Right ventricle myocardium inferior (tissue), 1 donor: ENCODE results near the gene WDR88. TPM values are rescaled to one million over a fixed set of nuclear protein-coding genes. Genes with fewer than 3 reads are reported as not detected.

ENCODE experiments used
- ATAC-seq: fragments of 200-7000 bp; cut with Tn5 transposase; one replicate; pipeline ENCODE4 v1.9.1; 2020; ENCODE audit warnings: mild to moderate bottlenecking, moderate library complexity
- DNase-seq: peaks from one replicate; pipeline ENCODE4 v3.0.0; 2021; ENCODE audit errors: missing footprints
- intact Hi-C: fragments of 100-400 bp; cut with DNase I; formaldehyde crosslinking; loops from one replicate; pipeline ENCODE4 v1.11.0; 2022
- long read RNA-seq: library from polyadenylated mRNA; unstranded; transcript quantifications from one replicate; pipeline ENCODE4 v2.0.0, GENCODE V29; 2021
- total RNA-seq: library from RNA; stranded (reverse); fragmentation: NEBNext Ultra II Directional; extraction: Animal tissue kit (Norgen Biotek cat#: 25700); gene quantifications from one replicate; pipeline ENCODE4 v1.2.1, GENCODE V29; 2021
- donor health status: DM: no; HTN: yes; CAD: no; lungs with severe emphysema.

The WDR88 gene
- total RNA-seq, result not detected
- long read RNA-seq, partial matches to known transcripts, result 0 of 2 reads
- long read RNA-seq, other reads (novel, unspliced or antisense), result 2 of 2 reads

DNA sequence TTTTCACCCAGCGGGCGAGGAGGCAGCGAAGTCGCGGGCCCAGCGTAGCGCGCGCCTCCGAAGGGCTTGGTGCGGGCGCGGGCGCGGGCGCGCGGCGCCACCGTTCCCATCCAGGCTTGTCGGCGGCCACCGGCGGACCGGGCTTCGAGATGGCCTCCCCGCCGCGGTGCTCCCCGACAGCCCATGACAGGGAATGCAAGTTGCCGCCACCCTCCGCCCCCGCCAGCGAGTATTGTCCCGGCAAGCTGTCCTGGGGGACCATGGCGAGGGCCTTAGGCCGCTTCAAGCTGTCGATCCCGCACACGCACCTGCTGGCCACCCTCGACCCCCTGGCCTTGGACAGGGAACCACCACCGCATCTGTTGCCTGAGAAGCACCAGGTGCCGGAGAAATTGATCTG, at the start of gene WDR88:
WDR88 (plus strand) TSS at position 94 of the 400 bp plus-strand sequence; CDS start at position 150, 56 bp downstream.
- intact Hi-C loops, result no loop called here
- ATAC-seq (no peak), DNase-seq (no peak)

- DNase-seq (no peak), ATAC-seq (no peak)
- intact Hi-C loops, result no loop called here
These were observed 46.3 kb upstream of the WDR88 start for GRCh38 chr19:33085570-33086128.

DNA sequence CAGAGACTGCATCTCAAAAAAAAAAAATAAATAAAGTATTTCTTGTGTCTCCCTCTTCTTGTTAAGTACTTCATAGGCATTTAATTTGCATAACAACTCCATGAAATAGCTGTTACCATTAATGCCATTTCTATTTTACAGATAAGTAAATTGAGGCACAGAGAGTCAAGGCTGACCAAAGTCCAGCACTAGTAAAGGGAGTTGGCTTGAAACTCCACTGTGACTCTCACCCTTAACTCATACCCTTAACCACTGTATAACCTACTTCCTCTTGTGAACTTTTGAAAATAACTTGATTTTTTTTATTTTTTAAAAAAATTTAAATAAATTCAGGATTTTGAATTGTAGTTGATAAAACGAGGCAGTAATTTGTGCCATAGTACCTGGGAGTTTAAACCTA, 45.0 kb upstream of the WDR88 start:
- intact Hi-C loops, result no loop called here
- ATAC-seq, result no peak
- no peak for DNase-seq

- DNase-seq (no peak), ATAC-seq (no peak)
- intact Hi-C loops, result no loop called here
These were observed 42.9 kb upstream of the WDR88 start for GRCh38 chr19:33089010-33089409.

DNA sequence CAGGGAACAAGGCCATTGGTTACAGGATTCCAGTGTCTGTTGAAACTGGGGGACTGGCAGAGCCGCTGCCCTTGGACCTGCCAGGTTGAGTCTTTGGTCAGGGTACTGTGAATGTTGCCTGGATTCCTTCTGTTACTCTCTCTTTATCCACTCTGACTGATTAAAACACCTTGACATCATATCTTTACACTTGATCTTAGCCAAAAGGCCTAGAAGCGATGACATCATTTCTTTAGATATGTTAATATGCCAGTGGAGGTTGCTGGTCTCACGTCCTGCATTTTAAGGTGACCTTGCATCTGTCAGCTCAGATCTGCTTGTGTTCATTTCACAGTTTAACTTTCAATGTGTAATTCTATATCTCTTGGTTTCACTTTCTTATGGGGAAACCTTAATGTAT, 41.7 kb upstream of the WDR88 start:
- intact Hi-C loops, result no loop called here
- ATAC-seq (no peak), DNase-seq (no peak)

DNA sequence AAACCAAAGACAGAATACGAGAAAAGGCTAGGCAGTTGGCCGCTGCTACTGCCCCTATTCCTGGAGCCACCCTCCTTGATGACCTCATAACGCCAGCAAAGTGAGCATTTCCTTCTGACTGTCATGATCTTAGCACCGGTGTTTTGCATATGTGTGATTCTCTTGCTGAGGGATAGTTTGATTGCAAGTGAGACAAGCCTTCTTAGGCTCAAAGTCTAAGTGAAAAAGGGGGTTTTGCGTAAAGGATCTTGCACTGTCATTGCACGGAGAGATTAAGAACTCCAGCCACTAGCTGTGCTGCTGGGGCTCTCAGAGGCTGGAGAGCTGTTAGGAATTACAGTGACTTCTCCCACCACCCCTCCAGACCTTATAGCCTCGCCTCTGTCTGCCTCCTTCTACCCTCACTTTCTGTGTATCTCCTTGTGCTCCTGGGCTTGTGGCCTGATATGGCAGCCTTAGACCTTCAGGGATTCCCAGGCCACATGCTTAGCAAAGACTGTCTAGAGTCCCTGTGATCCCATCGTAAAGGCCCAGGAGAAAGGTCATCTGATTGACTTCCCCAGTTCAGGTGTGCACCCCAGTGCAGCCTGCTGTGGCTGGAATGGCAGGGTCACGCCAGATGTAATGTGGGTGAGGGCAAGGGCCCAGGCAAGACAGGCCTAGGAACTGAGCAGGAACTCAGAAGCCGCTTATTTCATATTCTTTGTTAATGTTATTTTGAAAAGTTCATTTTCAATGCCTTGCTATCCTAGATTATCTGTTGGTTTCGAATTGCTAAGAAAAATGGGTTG, 38.3 kb upstream of the WDR88 start:
- DNase-seq (no peak), ATAC-seq (no peak)
- intact Hi-C loops, result no loop called here

DNA sequence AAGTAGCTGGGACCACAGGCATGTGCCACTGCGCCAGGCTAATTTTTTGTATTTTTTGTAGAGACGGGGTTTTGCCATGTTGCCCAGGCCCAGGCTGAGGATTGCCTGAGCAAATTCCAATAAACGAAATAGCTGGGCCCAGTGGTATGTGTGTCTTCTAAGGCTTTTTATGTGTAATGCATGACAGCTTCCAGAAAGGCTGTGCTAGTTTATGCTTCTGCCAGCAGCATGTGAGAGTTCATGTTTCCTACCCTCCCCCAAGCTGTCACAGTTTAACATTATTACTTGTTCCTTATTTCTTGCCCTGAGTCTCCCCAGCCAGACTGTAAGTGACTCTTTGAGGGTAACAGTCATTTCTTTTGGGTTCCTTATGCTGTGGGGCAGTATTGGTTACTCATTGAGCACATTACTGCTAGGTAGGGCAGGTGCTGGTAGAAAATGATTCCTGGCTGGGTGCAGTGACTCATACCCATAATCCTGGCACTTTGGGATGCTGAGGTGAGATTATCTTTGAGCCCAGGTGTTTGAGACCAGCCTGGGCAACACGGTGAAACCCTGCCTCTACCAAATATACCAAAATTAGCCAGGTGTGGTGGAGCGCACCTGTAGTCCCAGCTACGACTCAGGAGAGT, 37.4 kb upstream of the WDR88 start:
- intact Hi-C loops, result no loop called here
- DNase-seq (no peak), ATAC-seq (no peak)

GRCh38 chr19:33096005-33096404, 35.9 kb upstream of the WDR88 start:
- DNase-seq (no peak), ATAC-seq (no peak)
- intact Hi-C loops, result no loop called here

GRCh38 chr19:33098055-33098534, 33.8 kb upstream of the WDR88 start:
- DNase-seq (no peak), ATAC-seq (no peak)
- intact Hi-C loops, result no loop called here

- no peak for DNase-seq
- intact Hi-C loops, result no loop called here
- no peak for ATAC-seq
These were observed 30.8 kb upstream of the WDR88 start for GRCh38 chr19:33100894-33101644.

- no peak for ATAC-seq
- no peak for DNase-seq
- intact Hi-C loops, result no loop called here
These were observed 29.0 kb upstream of the WDR88 start for GRCh38 chr19:33102893-33103292.

DNA sequence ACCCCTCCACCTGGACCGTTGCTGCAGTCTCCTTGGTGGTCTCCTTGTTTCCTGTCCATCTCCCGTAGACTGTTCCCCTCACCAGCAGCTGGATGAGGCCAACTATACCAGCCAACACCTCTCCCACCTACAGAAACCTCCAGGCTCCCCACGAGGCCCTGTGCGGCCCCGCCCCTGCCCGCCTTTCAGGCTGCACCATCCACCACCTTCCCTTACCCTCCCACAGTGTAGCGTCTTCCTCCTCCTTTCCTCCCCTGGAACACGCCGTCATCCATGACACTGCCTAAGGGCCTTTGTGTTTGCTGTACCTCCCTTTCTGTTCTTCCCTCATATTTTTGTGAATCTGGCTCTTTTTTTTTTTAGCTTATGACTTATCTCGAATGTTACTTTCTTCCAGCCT, 23.8 kb upstream of the WDR88 start:
- intact Hi-C loops, result no loop called here
- ATAC-seq, result no peak
- DNase-seq, result no peak

- ATAC-seq (no peak), DNase-seq (no peak)
- intact Hi-C loops, result no loop called here
These were observed 21.6 kb upstream of the WDR88 start for GRCh38 chr19:33110137-33110910.

DNA sequence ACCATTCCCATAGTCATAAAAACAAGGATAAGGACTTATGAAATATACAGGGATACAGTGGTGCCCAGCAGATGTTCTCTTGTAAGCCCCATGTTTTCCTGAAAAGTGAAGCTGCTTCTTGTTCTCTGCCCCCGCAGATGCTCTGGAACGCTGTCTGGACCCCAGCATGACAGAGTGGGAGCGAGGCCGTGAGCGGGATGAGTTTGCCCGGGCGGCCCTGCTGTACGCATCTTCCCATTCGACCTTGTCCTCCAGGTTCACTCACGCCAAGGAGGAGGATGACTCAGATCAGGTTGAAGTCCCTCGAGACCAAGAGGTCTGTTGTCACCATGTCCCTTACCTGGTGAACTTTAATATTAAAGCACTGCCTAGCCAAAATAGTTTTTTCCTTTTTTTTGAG, 20.3 kb upstream of the WDR88 start:
- no peak for DNase-seq
- ATAC-seq, result no peak
- intact Hi-C loops, result no loop called here

DNA sequence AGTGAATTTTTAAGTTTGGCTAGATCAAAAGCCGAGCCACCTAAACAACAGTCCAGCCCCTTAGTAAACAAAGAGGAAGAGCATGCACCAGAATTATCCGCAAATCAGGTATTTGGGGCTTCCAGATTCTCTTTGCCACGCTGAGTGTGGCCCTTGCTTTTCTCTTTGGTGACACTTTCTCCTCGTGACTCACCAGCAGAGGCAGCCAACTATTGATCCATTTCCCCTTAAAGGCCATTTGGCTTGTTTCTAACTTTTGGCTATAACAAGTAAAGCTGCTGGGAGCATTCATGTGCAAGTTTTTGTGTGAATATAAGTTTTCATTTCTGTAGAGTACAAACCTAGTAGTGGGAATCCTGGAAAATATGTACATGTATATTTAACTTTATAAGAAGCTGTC, 17.6 kb upstream of the WDR88 start:
- ATAC-seq (no peak), DNase-seq (no peak)
- intact Hi-C loops, result no loop called here

DNA sequence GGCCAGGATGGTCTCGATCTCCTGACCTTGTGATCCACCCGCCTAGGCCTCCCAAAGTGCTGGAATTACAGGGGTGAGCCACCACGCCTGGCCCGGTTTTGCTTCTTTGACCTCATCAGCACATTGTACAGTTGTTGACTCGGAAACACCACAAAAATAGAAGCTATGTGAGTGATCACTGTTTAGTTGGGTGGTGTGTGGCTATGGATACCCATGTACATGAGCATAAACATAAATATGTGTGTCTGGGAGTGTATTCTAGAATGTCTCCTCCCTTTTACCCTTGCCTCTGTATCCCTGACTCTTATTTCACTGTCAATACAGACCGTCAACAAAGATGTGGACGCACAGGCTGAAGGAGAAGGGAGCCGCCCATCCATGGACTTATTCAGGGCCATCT, 14.4 kb upstream of the WDR88 start:
- intact Hi-C loops, result no loop called here
- no peak for ATAC-seq
- DNase-seq, result no peak

- DNase-seq (no peak), ATAC-seq (no peak)
- intact Hi-C loops, result loop anchor here (2.0 kb wide), 1 partner anchor 142 kb away; no protein-coding TSS in a partner anchor
These were observed 13.3 kb upstream of the WDR88 start for GRCh38 chr19:33118643-33119042.

DNA sequence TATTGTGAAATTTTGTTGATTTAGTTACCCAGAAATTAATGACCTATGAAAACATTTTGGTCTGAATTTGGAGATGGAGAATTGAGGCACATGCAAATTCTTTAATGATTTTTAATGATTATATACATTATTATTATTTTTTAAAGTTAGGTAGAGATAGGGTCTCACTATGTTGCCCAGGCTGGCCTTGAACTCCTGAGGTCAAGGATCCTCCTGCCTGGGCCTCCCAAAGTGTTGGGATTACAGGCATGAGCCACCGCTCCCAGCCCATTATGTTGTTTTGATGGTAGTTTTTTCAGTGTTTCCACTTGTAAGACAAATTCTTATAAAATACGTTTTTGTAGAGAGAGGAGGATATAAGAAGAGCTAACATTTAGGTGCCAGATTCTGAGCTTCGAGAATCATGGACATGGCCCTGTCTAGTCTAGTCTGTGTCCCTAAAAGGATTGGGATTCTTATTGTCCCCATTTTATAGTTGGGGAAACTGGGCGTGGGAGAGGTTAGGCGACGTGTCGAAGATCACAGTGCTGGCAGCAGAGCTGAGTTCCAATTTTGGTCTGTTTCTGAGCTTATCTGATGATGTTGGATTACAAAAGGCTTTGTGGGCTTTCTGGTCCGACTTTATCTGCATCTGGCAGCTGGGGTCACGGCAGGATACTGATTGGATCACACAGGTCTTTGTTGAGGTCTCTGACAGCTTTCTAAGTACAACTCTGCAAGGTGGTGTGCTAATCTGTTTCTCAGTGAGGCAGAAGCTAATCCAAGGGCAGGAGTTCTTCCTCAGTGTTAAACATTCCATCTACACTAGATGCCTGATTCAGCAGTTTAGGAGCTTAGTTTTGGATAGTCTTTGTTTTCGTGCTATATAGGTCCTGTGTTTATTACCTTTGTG, 7.5 kb upstream of the WDR88 start:
- intact Hi-C loops, result no loop called here
- ATAC-seq (no peak), DNase-seq (no peak)
